Dedifferentiated amniotic fluid mesenchymal stem cell (primary cell): ENCODE data around the gene LRRC59.
"Not testable (repeated sequence)": the region's sequence is repeated elsewhere in the genome, so short reads cannot be mapped to it uniquely, and the experiment has no call there.

Source experiments
- DNase-seq: peaks from one replicate; pipeline ENCODE4 v3.0.0-alpha.2; 2016; ENCODE audit errors: extremely low spot score

Gene LRRC59

GRCh38 chr17:50397111-50397918 lies at the start of gene LRRC59:
Gene LRRC59 (minus strand): TSS chr17:50397523. CDS start chr17:50397317, 206 bp downstream.
- DNase-seq: peak; percentile 50

GRCh38 chr17:50445730-50446325 lies 48.5 kb upstream of the LRRC59 start:
- no peak for DNase-seq

GRCh38 chr17:50444841-50445715 lies 47.8 kb upstream of the LRRC59 start:
- no peak for DNase-seq

- peak; percentile 44 for DNase-seq
These were observed 46.2 kb upstream of the LRRC59 start for GRCh38 chr17:50443505-50443974.

GRCh38 chr17:50440838-50441829 lies 43.8 kb upstream of the LRRC59 start:
- DNase-seq: no peak

GRCh38 chr17:50440172-50440837 lies 43.0 kb upstream of the LRRC59 start:
- DNase-seq: no peak

GRCh38 chr17:50439008-50439407 lies 41.7 kb upstream of the LRRC59 start:
- no peak for DNase-seq

- no peak for DNase-seq
These were observed 40.1 kb upstream of the LRRC59 start for GRCh38 chr17:50437409-50437808.

- DNase-seq: no peak
These were observed 34.9 kb upstream of the LRRC59 start for GRCh38 chr17:50432125-50432762.

GRCh38 chr17:50430821-50431618 lies 33.7 kb upstream of the LRRC59 start:
- DNase-seq: no peak

- no peak for DNase-seq
These were observed 32.5 kb upstream of the LRRC59 start for GRCh38 chr17:50429793-50430192.

GRCh38 chr17:50428831-50429424 lies 31.6 kb upstream of the LRRC59 start:
- no peak for DNase-seq

- not testable (repeated sequence) for DNase-seq
These were observed 30.8 kb upstream of the LRRC59 start for GRCh38 chr17:50428126-50428525.

- peak; percentile 32 for DNase-seq
These were observed 29.8 kb upstream of the LRRC59 start for GRCh38 chr17:50426814-50427787.

- DNase-seq: no peak
These were observed 29.1 kb upstream of the LRRC59 start for GRCh38 chr17:50426472-50426782.

GRCh38 chr17:50425682-50426471 lies 28.6 kb upstream of the LRRC59 start, which contains the start of gene ACSF2:
Gene ACSF2 (plus strand): TSS chr17:50426218. CDS start chr17:50426262, 44 bp downstream.
- no peak for DNase-seq
